ENCODE results near the gene DISP2.

Gene DISP2

GRCh38 chr15:40415226-40415625 is 57.2 kb downstream of the DISP2 start:
- no peaks in the 10 kb centered on the region for H3K27me3 ChIP-seq (ENCODE audit: insufficient read depth, low read length)
- no peak overlapping the region for H3K4me3 ChIP-seq (ENCODE audit: low read depth, low read length)
- peaks cover 14% of the 10 kb centered on the region; the same call in 1 of the 2 replicates for H3K36me3 ChIP-seq (ENCODE audit: insufficient read depth, low read length)
- no peak overlapping the region for H3K27ac ChIP-seq (ENCODE audit: low read depth, low read length)
- H2AFZ ChIP-seq (ENCODE audit: low read length, unreplicated experiment): no peak overlapping the region
- no peaks in the 10 kb centered on the region for H3K4me1 ChIP-seq (ENCODE audit: control insufficient read depth, insufficient read depth, low read length, unreplicated experiment)
- H3K79me2 ChIP-seq (ENCODE audit: control insufficient read depth, insufficient read depth, low read length, unreplicated experiment): no peaks in the 10 kb centered on the region

- Histone ChIP-seq H3K27ac (ENCODE audit: low read depth, low read length) (no peak overlapping the region), H3K79me2 (ENCODE audit: control insufficient read depth, insufficient read depth, low read length, unreplicated experiment) (no peaks in the 10 kb centered on the region), H3K36me3 (ENCODE audit: insufficient read depth, low read length) (peaks cover 10% of the 10 kb centered on the region; the same call in 1 of the 2 replicates), H2AFZ (ENCODE audit: low read length, unreplicated experiment) (no peak overlapping the region), H3K4me1 (ENCODE audit: control insufficient read depth, insufficient read depth, low read length, unreplicated experiment) (no peaks in the 10 kb centered on the region), H3K27me3 (ENCODE audit: insufficient read depth, low read length) (no peaks in the 10 kb centered on the region), H3K4me3 (ENCODE audit: low read depth, low read length) (no peak overlapping the region)
These were observed 58.0 kb downstream of the DISP2 start for GRCh38 chr15:40416056-40416455.

- Histone ChIP-seq H3K4me1 (ENCODE audit: control insufficient read depth, insufficient read depth, low read length, unreplicated experiment) (no peaks in the 10 kb centered on the region), H3K27ac (ENCODE audit: low read depth, low read length) (no peak overlapping the region), H3K27me3 (ENCODE audit: insufficient read depth, low read length) (no peaks in the 10 kb centered on the region), H2AFZ (ENCODE audit: low read length, unreplicated experiment) (no peak overlapping the region), H3K36me3 (ENCODE audit: insufficient read depth, low read length) (peaks cover 3% of the 10 kb centered on the region; the same call in 1 of the 2 replicates), H3K4me3 (ENCODE audit: low read depth, low read length) (no peak overlapping the region), H3K79me2 (ENCODE audit: control insufficient read depth, insufficient read depth, low read length, unreplicated experiment) (no peaks in the 10 kb centered on the region)
These were observed 60.1 kb downstream of the DISP2 start for GRCh38 chr15:40418126-40418525.

GRCh38 chr15:40420071-40420713 is 62.2 kb downstream of the DISP2 start:
- Histone ChIP-seq H3K27me3 (ENCODE audit: insufficient read depth, low read length) (no peaks in the 10 kb centered on the region), H3K4me3 (ENCODE audit: low read depth, low read length) (no peak overlapping the region), H3K79me2 (ENCODE audit: control insufficient read depth, insufficient read depth, low read length, unreplicated experiment) (no peaks in the 10 kb centered on the region), H3K36me3 (ENCODE audit: insufficient read depth, low read length) (peaks cover 3% of the 10 kb centered on the region; the same call in 1 of the 2 replicates), H3K4me1 (ENCODE audit: control insufficient read depth, insufficient read depth, low read length, unreplicated experiment) (no peaks in the 10 kb centered on the region), H3K27ac (ENCODE audit: low read depth, low read length) (no peak overlapping the region), H2AFZ (ENCODE audit: low read length, unreplicated experiment) (no peak overlapping the region)

- no peaks in the 10 kb centered on the region for H3K27me3 ChIP-seq (ENCODE audit: insufficient read depth, low read length)
- no peaks in the 10 kb centered on the region for H3K79me2 ChIP-seq (ENCODE audit: control insufficient read depth, insufficient read depth, low read length, unreplicated experiment)
- H3K4me3 ChIP-seq (ENCODE audit: low read depth, low read length): no peak overlapping the region
- H3K4me1 ChIP-seq (ENCODE audit: control insufficient read depth, insufficient read depth, low read length, unreplicated experiment): no peaks in the 10 kb centered on the region
- no peak overlapping the region for H3K27ac ChIP-seq (ENCODE audit: low read depth, low read length)
- no peak overlapping the region for H2AFZ ChIP-seq (ENCODE audit: low read length, unreplicated experiment)
- H3K36me3 ChIP-seq (ENCODE audit: insufficient read depth, low read length): no peaks in the 10 kb centered on the region
These were observed 62.8 kb downstream of the DISP2 start for GRCh38 chr15:40420793-40421192.

- H3K36me3 ChIP-seq (ENCODE audit: insufficient read depth, low read length): no peaks in the 10 kb centered on the region
- H3K27ac ChIP-seq (ENCODE audit: low read depth, low read length): no peak overlapping the region
- H3K4me1 ChIP-seq (ENCODE audit: control insufficient read depth, insufficient read depth, low read length, unreplicated experiment): no peaks in the 10 kb centered on the region
- H3K27me3 ChIP-seq (ENCODE audit: insufficient read depth, low read length): no peaks in the 10 kb centered on the region
- H2AFZ ChIP-seq (ENCODE audit: low read length, unreplicated experiment): no peak overlapping the region
- H3K79me2 ChIP-seq (ENCODE audit: control insufficient read depth, insufficient read depth, low read length, unreplicated experiment): no peaks in the 10 kb centered on the region
- H3K4me3 ChIP-seq (ENCODE audit: low read depth, low read length): peak overlapping the region; percentile 47; the same call in 1 of the 2 replicates
These were observed 63.5 kb downstream of the DISP2 start for GRCh38 chr15:40421246-40422157.

- Histone ChIP-seq H3K36me3 (ENCODE audit: insufficient read depth, low read length) (no peaks in the 10 kb centered on the region), H3K4me1 (ENCODE audit: control insufficient read depth, insufficient read depth, low read length, unreplicated experiment) (no peaks in the 10 kb centered on the region), H3K79me2 (ENCODE audit: control insufficient read depth, insufficient read depth, low read length, unreplicated experiment) (no peaks in the 10 kb centered on the region), H3K4me3 (ENCODE audit: low read depth, low read length) (no peak overlapping the region), H3K27me3 (ENCODE audit: insufficient read depth, low read length) (no peaks in the 10 kb centered on the region), H2AFZ (ENCODE audit: low read length, unreplicated experiment) (no peak overlapping the region), H3K27ac (ENCODE audit: low read depth, low read length) (no peak overlapping the region)
These were observed 66.6 kb downstream of the DISP2 start for GRCh38 chr15:40424483-40425115.

GRCh38 chr15:40425681-40426080 is 67.7 kb downstream of the DISP2 start:
- H3K36me3 ChIP-seq (ENCODE audit: insufficient read depth, low read length): no peaks in the 10 kb centered on the region
- H2AFZ ChIP-seq (ENCODE audit: low read length, unreplicated experiment): no peak overlapping the region
- H3K27ac ChIP-seq (ENCODE audit: low read depth, low read length): no peak overlapping the region
- no peaks in the 10 kb centered on the region for H3K4me1 ChIP-seq (ENCODE audit: control insufficient read depth, insufficient read depth, low read length, unreplicated experiment)
- no peak overlapping the region for H3K4me3 ChIP-seq (ENCODE audit: low read depth, low read length)
- no peaks in the 10 kb centered on the region for H3K79me2 ChIP-seq (ENCODE audit: control insufficient read depth, insufficient read depth, low read length, unreplicated experiment)
- H3K27me3 ChIP-seq (ENCODE audit: insufficient read depth, low read length): no peaks in the 10 kb centered on the region

- no peak overlapping the region for H2AFZ ChIP-seq (ENCODE audit: low read length, unreplicated experiment)
- H3K79me2 ChIP-seq (ENCODE audit: control insufficient read depth, insufficient read depth, low read length, unreplicated experiment): no peaks in the 10 kb centered on the region
- H3K4me3 ChIP-seq (ENCODE audit: low read depth, low read length): no peak overlapping the region
- no peaks in the 10 kb centered on the region for H3K36me3 ChIP-seq (ENCODE audit: insufficient read depth, low read length)
- no peaks in the 10 kb centered on the region for H3K27me3 ChIP-seq (ENCODE audit: insufficient read depth, low read length)
- no peaks in the 10 kb centered on the region for H3K4me1 ChIP-seq (ENCODE audit: control insufficient read depth, insufficient read depth, low read length, unreplicated experiment)
- H3K27ac ChIP-seq (ENCODE audit: low read depth, low read length): no peak overlapping the region
These were observed 69.2 kb downstream of the DISP2 start for GRCh38 chr15:40427188-40427587.

- no peaks in the 10 kb centered on the region for H3K79me2 ChIP-seq (ENCODE audit: control insufficient read depth, insufficient read depth, low read length, unreplicated experiment)
- H3K4me1 ChIP-seq (ENCODE audit: control insufficient read depth, insufficient read depth, low read length, unreplicated experiment): no peaks in the 10 kb centered on the region
- H3K27ac ChIP-seq (ENCODE audit: low read depth, low read length): no peak overlapping the region
- no peak overlapping the region for H3K4me3 ChIP-seq (ENCODE audit: low read depth, low read length)
- no peaks in the 10 kb centered on the region for H3K36me3 ChIP-seq (ENCODE audit: insufficient read depth, low read length)
- no peak overlapping the region for H2AFZ ChIP-seq (ENCODE audit: low read length, unreplicated experiment)
- H3K27me3 ChIP-seq (ENCODE audit: insufficient read depth, low read length): no peaks in the 10 kb centered on the region
These were observed 70.2 kb downstream of the DISP2 start for GRCh38 chr15:40428185-40428584.

Measured in ACC112 (cell line).